Measurements from ENCODE around the gene TGFB1I1. TPM values are rescaled to one million over a fixed set of nuclear protein-coding genes. Genes with fewer than 3 reads are reported as not detected.

The TGFB1I1 gene
- total RNA-seq, 1 donor from 2014 or later: 8.8 TPM

DNA sequence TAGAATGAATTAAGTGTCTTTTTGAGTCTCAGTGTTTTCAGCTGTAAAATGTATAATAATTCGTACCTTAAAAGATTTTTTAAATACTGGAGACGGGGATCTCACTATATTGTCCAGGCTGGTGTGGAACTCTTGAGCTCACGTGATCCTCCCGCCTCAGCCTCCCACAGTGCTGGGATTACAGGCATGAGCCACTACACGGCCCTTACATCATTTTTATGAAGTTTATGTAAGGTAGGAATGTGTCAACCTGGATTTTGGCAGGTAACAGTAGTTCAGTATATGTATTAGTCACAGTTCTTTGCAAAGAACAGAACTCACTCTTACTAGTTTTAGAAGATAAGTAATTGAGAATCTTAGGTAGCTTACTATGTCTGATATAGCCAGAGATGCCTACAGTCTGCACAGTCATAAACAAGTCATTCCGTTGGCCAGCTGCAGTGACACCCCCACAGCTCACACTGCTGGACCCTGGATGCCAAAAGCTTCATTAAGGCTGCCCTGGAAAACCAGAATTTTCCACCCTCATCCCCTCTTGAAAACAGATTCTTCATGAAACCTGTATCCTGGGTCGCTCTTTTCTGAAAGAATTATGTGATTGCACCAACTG is 43.2 kb upstream of the TGFB1I1 start:
- no peak for DNase-seq (ENCODE audit: low read depth, low spot score)
- Mint-ChIP-seq H3K4me1 (peaks cover 5% of the 10 kb centered on the region), H3K36me3 (ENCODE audit: low read depth) (no peaks in the 10 kb centered on the region), H3K4me3 (no peak overlapping the region), H3K9me3 (no peaks in the 10 kb centered on the region), H3K27ac (ENCODE audit: unreplicated experiment) (no peak overlapping the region), H3K27me3 (ENCODE audit: low read depth) (peaks cover 20% of the 10 kb centered on the region)
- no peak for TF ChIP-seq CTCF (conservative IDR thresholded peaks at IDR 0.05)

DNA sequence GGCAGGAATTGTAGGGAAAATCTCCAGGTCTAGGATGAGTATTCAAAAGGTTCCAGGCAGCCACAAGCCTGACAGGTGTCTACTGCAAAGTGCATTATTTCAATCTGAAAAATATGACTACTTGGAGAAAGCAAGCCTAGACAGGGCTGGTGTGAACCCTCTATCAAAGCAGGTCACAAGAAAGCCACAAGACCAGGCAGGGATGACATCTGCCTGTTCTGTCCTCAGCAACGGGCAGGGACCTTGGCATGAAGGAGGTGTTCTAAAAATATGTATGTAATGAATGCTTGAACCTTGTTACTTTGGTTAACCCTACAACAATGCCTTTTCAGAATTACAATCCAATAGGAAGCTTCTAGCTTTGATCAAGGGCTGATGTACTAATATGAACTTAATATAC is 42.6 kb upstream of the TGFB1I1 start:
- no peak overlapping the region for H3K27ac Mint-ChIP-seq (ENCODE audit: unreplicated experiment)
- H3K36me3 Mint-ChIP-seq (ENCODE audit: low read depth): no peaks in the 10 kb centered on the region
- H3K27me3 Mint-ChIP-seq (ENCODE audit: low read depth): peaks cover 20% of the 10 kb centered on the region
- peaks cover 10% of the 10 kb centered on the region for H3K4me1 Mint-ChIP-seq
- H3K9me3 Mint-ChIP-seq: no peaks in the 10 kb centered on the region
- TF ChIP-seq CTCF (conservative IDR thresholded peaks at IDR 0.05): no peak
- DNase-seq (ENCODE audit: low read depth, low spot score): no peak
- H3K4me3 Mint-ChIP-seq: no peak overlapping the region

- no peaks in the 10 kb centered on the region for H3K9me3 Mint-ChIP-seq
- no peaks in the 10 kb centered on the region for H3K36me3 Mint-ChIP-seq (ENCODE audit: low read depth)
- no peak for DNase-seq (ENCODE audit: low read depth, low spot score)
- peaks cover 18% of the 10 kb centered on the region for H3K27me3 Mint-ChIP-seq (ENCODE audit: low read depth)
- peaks cover 10% of the 10 kb centered on the region for H3K4me1 Mint-ChIP-seq
- no peak overlapping the region for H3K4me3 Mint-ChIP-seq
- no peak for TF ChIP-seq CTCF (conservative IDR thresholded peaks at IDR 0.05)
- H3K27ac Mint-ChIP-seq (ENCODE audit: unreplicated experiment): no peak overlapping the region
Measured at GRCh38 chr16:31429796-31430195, 42.2 kb upstream of the TGFB1I1 start.

GRCh38 chr16:31430380-31431052 is 41.4 kb upstream of the TGFB1I1 start:
- no peaks in the 10 kb centered on the region for H3K36me3 Mint-ChIP-seq (ENCODE audit: low read depth)
- no peak for TF ChIP-seq CTCF (conservative IDR thresholded peaks at IDR 0.05)
- no peaks in the 10 kb centered on the region for H3K9me3 Mint-ChIP-seq
- no peak for DNase-seq (ENCODE audit: low read depth, low spot score)
- no peak overlapping the region for H3K27ac Mint-ChIP-seq (ENCODE audit: unreplicated experiment)
- H3K4me3 Mint-ChIP-seq: no peak overlapping the region
- H3K4me1 Mint-ChIP-seq: peaks cover 10% of the 10 kb centered on the region
- H3K27me3 Mint-ChIP-seq (ENCODE audit: low read depth): peaks cover 12% of the 10 kb centered on the region

- TF ChIP-seq CTCF (conservative IDR thresholded peaks at IDR 0.05): no peak
- Mint-ChIP-seq H3K4me3 (no peak overlapping the region), H3K27ac (ENCODE audit: unreplicated experiment) (no peak overlapping the region), H3K36me3 (ENCODE audit: low read depth) (no peaks in the 10 kb centered on the region), H3K9me3 (no peaks in the 10 kb centered on the region), H3K27me3 (ENCODE audit: low read depth) (peaks cover 5% of the 10 kb centered on the region), H3K4me1 (peaks cover 10% of the 10 kb centered on the region)
- DNase-seq (ENCODE audit: low read depth, low spot score): no peak
Measured at GRCh38 chr16:31435341-31436220, 36.4 kb upstream of the TGFB1I1 start.
